NB4 (cell line): Measurements from ENCODE around the gene RNASE7.

Experiments
- DNase-seq: peaks from one replicate; pipeline ENCODE4 v3.0.0; 2010; ENCODE audit warnings: low read depth
- H3K4me3 ChIP-seq: one replicate; pipeline ENCODE4 v1.5.1; 2011; ENCODE audit warnings: mild to moderate bottlenecking, low read depth, low read length, moderate library complexity
- CTCF ChIP-seq: IDR thresholded peaks from one replicate; pipeline ENCODE4 v1.5.1; 2012; ENCODE audit warnings: low read depth, low read length
- MYC ChIP-seq: IDR thresholded peaks from 2 replicates; pipeline ENCODE4 v1.6.1; 2011; ENCODE audit warnings: low read depth, low read length
- POLR2A ChIP-seq: IDR thresholded peaks from 2 replicates; pipeline ENCODE4 v1.6.1; 2011; ENCODE audit warnings: mild to moderate bottlenecking; ENCODE audit not compliant: insufficient read length; ENCODE audit errors: extremely low read depth
- TF ChIP-seq, protein P1 (sequence below): IDR thresholded peaks from 2 replicates; pipeline ENCODE4 v1.6.1; 2011; ENCODE audit warnings: low read depth, low read length

RNASE7 gene

GRCh38 chr14:21043387-21043973 lies 1.3 kb downstream of the RNASE7 start:
- TF ChIP-seq, protein P1, sequence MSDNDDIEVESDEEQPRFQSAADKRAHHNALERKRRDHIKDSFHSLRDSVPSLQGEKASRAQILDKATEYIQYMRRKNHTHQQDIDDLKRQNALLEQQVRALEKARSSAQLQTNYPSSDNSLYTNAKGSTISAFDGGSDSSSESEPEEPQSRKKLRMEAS: no peak
- TF ChIP-seq MYC (no peak), POLR2A (no peak), CTCF (no peak)
- no peak for DNase-seq

DNA sequence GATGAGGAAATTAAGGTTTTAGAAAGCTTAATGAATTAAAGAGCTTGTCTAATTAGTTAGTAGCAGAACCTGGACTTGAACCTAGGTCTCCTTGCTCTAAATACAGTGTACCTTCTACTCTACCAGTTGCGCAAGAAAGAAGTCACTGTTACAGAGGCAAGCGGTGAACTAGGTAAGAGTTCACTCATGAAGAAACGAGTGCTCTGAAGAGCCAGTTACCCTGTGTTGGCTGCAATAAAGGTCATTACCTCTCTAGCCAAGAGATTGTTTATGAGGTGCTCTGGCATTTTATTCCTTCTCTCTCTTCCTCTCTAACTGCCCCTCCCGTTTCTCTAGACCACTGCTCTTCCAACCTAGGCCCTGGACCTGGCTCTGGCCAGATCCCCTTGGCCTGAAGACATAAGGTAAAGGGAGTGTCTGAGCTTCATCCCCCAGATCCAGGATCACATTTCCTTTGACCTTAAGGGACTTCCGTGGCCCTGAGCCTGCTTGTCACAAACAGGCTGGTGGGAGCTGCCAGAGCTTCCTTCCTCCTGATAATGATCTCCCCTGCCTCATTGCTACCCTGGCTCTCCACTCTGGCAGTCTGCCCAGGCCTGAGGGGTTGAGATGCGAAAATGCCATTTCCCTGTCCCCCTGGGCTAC lies 1.9 kb downstream of the RNASE7 start:
- TF ChIP-seq POLR2A (no peak), MYC (peak; percentile 7; the same call in 1 of the 2 replicates)
- TF ChIP-seq, protein P1: peak; percentile 20; the same call in 1 of the 2 replicates
- DNase-seq: peak; percentile 80
- H3K4me3 ChIP-seq: no peak overlapping the region

More at GRCh38 chr14:21043387-21043973, 1.3 kb downstream of the RNASE7 start:
- no peak overlapping the region for H3K4me3 ChIP-seq

DNA sequence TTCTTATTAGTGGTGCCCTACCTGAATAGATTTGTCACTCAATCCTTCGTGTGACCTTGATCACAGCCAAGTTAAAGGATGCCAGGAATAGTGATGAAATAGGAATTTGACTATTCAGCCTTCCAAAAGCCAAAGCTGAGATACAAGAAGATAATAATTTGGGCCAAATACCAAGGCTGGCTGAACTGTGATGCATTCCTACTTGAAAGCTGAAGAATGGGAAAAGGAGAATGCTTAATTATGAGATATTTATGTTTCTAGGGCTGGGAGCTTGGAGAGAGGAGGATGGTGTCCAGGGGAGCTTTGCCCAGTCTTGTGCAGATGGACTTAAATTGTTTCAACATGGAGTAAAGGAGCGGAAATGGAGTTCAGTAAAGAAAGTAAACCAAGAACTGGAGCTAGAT lies 5.2 kb downstream of the RNASE7 start:
- DNase-seq: no peak
- H3K4me3 ChIP-seq: no peak overlapping the region
- TF ChIP-seq CTCF: no peak
- TF ChIP-seq MYC: no peak
- TF ChIP-seq, protein P1: no peak
- TF ChIP-seq POLR2A: no peak

DNA sequence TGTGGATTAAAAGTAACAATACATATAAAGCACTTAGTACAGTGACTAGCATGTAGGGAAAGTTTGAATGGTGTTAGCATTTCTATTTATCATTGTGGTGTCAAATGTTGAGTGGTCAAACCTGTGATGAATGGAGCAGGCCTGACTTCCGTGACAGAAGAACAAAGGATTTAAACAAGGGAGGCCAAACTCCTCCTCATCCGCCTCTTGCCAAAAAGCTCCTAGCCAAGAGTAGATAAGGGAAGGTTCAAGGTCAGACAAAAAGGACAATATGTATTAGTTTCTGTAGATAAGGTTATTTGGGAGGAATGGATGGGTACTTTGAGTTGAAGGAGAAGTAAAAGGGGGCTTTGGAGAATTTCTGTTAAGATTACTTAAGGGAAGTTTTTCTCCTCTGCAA lies 6.5 kb downstream of the RNASE7 start:
- DNase-seq: no peak
- no peak for TF ChIP-seq MYC
- no peak for TF ChIP-seq CTCF
- TF ChIP-seq, protein P1: no peak
- TF ChIP-seq POLR2A: no peak
- no peak overlapping the region for H3K4me3 ChIP-seq

DNA sequence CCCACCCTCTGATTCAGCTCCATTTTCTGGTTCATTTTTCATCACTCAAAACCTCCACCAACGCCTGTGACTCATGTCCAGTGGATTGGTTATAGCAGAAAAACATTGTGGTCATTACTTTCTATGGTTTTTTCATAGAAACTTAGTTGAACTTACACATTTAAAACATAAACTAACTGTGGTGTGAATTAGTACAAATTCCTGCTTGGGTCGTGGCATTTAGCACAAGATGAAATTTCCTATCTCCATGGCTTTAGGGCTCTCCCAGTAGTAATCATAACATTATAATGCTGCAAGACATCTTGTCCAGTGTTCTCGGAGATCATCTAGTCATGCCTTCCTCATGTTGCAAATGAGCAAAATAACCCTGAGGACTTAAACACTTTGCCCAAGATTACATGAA lies 7.1 kb downstream of the RNASE7 start:
- TF ChIP-seq, protein P1: no peak
- TF ChIP-seq CTCF (no peak), POLR2A (no peak), MYC (no peak)
- H3K4me3 ChIP-seq: no peak overlapping the region
- no peak for DNase-seq

DNA sequence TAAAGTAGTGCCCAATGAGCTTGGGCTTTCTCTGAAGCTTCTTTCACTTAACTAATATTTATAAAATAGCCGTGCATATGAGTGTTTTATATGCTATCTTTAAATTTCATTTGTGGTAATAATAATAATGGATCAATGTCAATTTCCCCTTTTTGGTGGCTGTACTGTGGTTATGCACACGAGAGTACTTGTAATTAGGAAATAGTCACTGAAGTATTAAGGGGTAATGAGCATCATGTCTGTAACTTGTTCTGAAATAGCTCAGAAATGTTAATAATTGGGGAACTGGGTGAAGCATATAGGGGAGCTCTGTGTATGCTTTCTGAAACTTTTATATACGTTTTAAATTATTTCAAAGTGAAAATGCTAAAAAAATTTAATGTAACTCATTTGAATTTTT lies 8.4 kb downstream of the RNASE7 start:
- no peak for DNase-seq
- TF ChIP-seq, protein P1: no peak
- TF ChIP-seq POLR2A (no peak), CTCF (no peak), MYC (no peak)
- no peak overlapping the region for H3K4me3 ChIP-seq
